Measurements from ENCODE around the gene BCL2L12. TPM values are rescaled to one million over a fixed set of nuclear protein-coding genes. Genes with fewer than 3 reads are reported as not detected.

The BCL2L12 gene
- total RNA-seq, 1 donor from 2014 or later: 14.7 TPM

DNA sequence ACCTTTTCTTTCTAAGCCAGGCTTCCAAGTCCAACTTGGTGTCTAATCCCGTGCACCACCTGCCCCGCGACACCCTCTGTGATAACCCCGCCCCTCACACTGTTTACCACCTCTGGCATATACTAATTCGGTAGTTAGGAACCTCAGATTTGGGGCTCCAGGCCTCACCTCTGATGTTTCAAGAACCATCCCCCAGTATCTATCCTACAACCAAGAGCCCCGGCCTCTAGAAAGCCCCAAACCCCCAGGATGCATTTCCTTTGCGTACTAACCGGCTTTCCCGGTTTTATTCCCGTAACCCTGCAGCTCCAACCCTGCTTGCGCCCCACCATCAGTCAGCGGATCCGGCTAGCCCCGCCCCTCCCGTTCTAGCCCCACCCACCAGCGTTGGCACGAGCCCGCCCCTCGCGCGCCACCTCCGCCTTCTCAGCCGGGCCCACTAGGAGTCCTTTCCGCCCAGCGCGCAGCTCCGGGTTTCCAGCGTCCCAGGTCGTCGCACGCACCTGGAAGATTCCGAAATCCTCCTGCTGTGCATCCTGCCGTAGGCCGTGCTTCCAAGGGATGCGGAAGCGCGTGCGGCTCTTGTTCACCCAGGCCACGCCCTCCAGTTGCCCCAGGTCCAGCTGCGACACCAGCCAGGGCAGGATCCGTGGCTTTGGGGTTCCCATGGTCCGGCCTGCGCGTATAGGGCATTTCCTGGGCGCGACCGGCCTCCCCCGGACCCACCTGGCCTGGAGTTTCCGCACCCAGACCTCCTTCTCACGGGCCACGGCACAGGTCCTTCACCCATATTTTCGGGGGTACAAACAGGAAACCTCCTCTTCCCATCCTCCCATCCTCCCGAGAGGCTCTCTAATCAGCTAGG is 1.3 kb upstream of the BCL2L12 start:
- peaks cover 22% of the 10 kb centered on the region for H3K4me1 ChIP-seq
- DNase-seq (ENCODE audit: extremely low spot score in 2 of 2): peak in 1 of 2 donors; percentile 95
- peak overlapping the region; percentile 89 for H3K27ac ChIP-seq
- peaks cover 0 to 36% of the 10 kb centered on the region in 2 donors for H3K36me3 ChIP-seq
- intact Hi-C loops (cut with DNase I): loop anchor here (10.0 kb wide), 1 partner anchor 170 kb away; the partner anchor contains the start of gene RPS11
- no peaks in the 10 kb centered on the region for H3K9me3 ChIP-seq
- TF ChIP-seq, protein P1, sequence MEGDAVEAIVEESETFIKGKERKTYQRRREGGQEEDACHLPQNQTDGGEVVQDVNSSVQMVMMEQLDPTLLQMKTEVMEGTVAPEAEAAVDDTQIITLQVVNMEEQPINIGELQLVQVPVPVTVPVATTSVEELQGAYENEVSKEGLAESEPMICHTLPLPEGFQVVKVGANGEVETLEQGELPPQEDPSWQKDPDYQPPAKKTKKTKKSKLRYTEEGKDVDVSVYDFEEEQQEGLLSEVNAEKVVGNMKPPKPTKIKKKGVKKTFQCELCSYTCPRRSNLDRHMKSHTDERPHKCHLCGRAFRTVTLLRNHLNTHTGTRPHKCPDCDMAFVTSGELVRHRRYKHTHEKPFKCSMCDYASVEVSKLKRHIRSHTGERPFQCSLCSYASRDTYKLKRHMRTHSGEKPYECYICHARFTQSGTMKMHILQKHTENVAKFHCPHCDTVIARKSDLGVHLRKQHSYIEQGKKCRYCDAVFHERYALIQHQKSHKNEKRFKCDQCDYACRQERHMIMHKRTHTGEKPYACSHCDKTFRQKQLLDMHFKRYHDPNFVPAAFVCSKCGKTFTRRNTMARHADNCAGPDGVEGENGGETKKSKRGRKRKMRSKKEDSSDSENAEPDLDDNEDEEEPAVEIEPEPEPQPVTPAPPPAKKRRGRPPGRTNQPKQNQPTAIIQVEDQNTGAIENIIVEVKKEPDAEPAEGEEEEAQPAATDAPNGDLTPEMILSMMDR (IDR thresholded peaks at IDR 0.05): peak in 1 of 3 experiments; percentile 36
- TF ChIP-seq POLR2A (IDR thresholded peaks at IDR 0.05) (peak in 1 of 2 donors; percentile 58), POLR2AphosphoS5 (IDR thresholded peaks at IDR 0.05; ENCODE audit: insufficient read depth in 1 of 2, low read depth in 1 of 2) (peak; percentile 39 to 93)
- peak overlapping the region; percentile 68 to 73 for H3K4me3 ChIP-seq
- no peaks in the 10 kb centered on the region for H3K27me3 ChIP-seq

DNA sequence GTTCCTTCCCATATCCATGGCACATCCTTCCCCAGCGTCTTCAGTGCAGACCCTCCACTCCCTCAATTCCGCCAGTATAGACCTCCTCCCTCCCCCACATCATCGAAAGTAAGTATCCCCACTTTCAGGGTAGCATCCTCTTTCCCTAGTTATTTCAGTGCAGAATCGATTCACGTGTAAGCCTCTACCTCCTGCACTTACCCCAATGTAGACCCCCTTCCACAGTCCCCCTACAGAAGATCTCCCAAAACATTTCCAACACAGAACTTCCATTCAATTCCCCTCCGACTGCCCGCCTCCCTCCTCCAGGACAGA is 740 bp upstream of the BCL2L12 start:
- TF ChIP-seq POLR2A (IDR thresholded peaks at IDR 0.05) (no peak), POLR2AphosphoS5 (IDR thresholded peaks at IDR 0.05; ENCODE audit: insufficient read depth in 1 of 2, low read depth in 1 of 2) (no peak)
- TF ChIP-seq, protein P1 (IDR thresholded peaks at IDR 0.05): no peak
- H3K4me1 ChIP-seq: peaks cover 22% of the 10 kb centered on the region
- no peaks in the 10 kb centered on the region for H3K27me3 ChIP-seq
- peaks cover 0 to 30% of the 10 kb centered on the region in 2 donors for H3K36me3 ChIP-seq
- intact Hi-C loops (cut with DNase I): loop anchor here (10.0 kb wide), 1 partner anchor 170 kb away; the partner anchor contains the start of gene RPS11
- peak overlapping the region; percentile 89 for H3K27ac ChIP-seq
- H3K9me3 ChIP-seq: no peaks in the 10 kb centered on the region
- peak overlapping the region; percentile 68 to 73 for H3K4me3 ChIP-seq
- no peak for DNase-seq (ENCODE audit: extremely low spot score in 2 of 2)

DNA sequence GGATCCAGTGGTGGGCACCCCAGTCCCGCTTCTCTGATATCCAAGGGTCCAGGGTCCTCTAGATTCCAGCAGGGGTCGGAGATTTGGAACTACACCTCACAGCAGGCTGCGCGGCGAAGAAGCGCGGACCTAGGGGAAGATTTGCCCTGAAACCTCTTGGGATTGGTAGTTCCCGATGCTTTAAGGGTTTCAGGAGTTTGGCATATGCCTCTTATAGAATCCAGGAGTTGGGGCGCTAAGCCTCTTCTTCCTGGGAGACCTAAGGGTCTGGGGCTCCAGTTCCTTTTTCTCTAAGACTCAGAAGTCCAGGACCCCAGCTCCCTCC is 349 bp downstream of the BCL2L12 start:
- Histone ChIP-seq H3K36me3 (peaks cover 0 to 19% of the 10 kb centered on the region in 2 donors), H3K4me1 (peaks cover 22% of the 10 kb centered on the region), H3K4me3 (peak overlapping the region; percentile 68 to 73), H3K27me3 (no peaks in the 10 kb centered on the region), H3K27ac (peak overlapping the region; percentile 89), H3K9me3 (no peaks in the 10 kb centered on the region)
- intact Hi-C loops (cut with DNase I): loop anchor here (10.0 kb wide), 1 partner anchor 171 kb away; the partner anchor contains the start of gene RPS11
- TF ChIP-seq POLR2AphosphoS5 (IDR thresholded peaks at IDR 0.05; ENCODE audit: insufficient read depth in 1 of 2, low read depth in 1 of 2): no peak
- TF ChIP-seq, protein P1 (IDR thresholded peaks at IDR 0.05): no peak
- TF ChIP-seq POLR2A (IDR thresholded peaks at IDR 0.05): no peak
- DNase-seq (ENCODE audit: extremely low spot score in 2 of 2): no peak

DNA sequence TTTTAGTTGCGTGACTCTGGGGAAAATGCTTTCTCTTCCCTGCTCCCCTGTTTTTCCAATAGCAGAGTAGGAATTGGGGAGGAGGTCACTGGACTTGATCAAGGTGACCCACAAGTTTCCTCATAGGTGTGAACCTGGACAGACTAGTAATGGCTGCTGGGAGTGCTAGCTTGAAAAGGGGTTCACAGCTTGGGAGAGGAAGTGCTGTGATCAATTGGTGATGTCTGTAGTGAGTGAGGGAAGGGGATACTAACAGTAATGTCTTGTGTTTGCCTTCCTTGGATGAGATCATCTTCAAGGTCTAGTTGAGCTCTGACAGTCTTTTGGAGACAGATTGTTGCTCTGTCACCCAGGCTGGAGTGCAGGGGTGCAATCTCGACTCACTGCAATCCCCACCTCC is 1.7 kb downstream of the BCL2L12 start:
- no peak for DNase-seq (ENCODE audit: extremely low spot score in 2 of 2)
- H3K27ac ChIP-seq: no peak overlapping the region
- intact Hi-C loops (cut with DNase I): loop anchor here (10.0 kb wide), 1 partner anchor 173 kb away; the partner anchor contains the start of gene RPS11
- no peak overlapping the region for H3K4me3 ChIP-seq
- TF ChIP-seq, protein P1 (IDR thresholded peaks at IDR 0.05): no peak
- H3K27me3 ChIP-seq: no peaks in the 10 kb centered on the region
- H3K4me1 ChIP-seq: peaks cover 28% of the 10 kb centered on the region
- H3K36me3 ChIP-seq: peaks cover 0 to 5% of the 10 kb centered on the region in 2 donors
- no peaks in the 10 kb centered on the region for H3K9me3 ChIP-seq

DNA sequence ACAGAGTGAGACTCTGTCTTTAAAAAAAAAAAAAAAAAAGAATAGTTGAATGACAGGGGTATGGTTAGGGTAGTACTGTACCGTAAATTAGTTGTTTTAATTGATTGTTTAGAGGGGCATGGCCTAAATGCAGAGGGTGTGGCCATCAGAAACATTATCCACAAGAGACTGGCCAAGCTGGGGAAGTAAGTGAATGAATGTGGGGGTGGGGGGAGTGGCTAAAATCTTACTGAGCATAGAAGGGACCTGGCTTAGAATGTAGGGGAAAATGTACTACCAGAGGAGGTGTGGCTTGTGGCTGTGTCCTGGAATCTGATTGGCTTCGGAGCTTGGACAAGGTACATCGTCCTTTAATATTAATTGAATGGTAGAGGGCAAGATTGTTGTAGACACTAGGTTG is 3.8 kb downstream of the BCL2L12 start:
- no peak overlapping the region for H3K27ac ChIP-seq
- no peaks in the 10 kb centered on the region for H3K36me3 ChIP-seq
- no peak for DNase-seq (ENCODE audit: extremely low spot score in 2 of 2)
- no peaks in the 10 kb centered on the region for H3K9me3 ChIP-seq
- H3K4me1 ChIP-seq: peaks cover 18% of the 10 kb centered on the region
- H3K4me3 ChIP-seq: no peak overlapping the region
- TF ChIP-seq POLR2AphosphoS5 (IDR thresholded peaks at IDR 0.05; ENCODE audit: insufficient read depth in 1 of 2, low read depth in 1 of 2) (no peak), POLR2A (IDR thresholded peaks at IDR 0.05) (no peak)
- TF ChIP-seq, protein P1 (IDR thresholded peaks at IDR 0.05): no peak
- no peaks in the 10 kb centered on the region for H3K27me3 ChIP-seq
- intact Hi-C loops (cut with DNase I): loop anchor here (10.0 kb wide), 1 partner anchor 175 kb away; the partner anchor contains the start of gene RPS11

Data from vagina (tissue), 2 donors.